LHCN-M2 (cell line): ENCODE data around the gene C1QTNF6. TPM values are rescaled to one million over a fixed set of nuclear protein-coding genes. Genes with fewer than 3 reads are reported as not detected.

ENCODE experiments used
- DNase-seq: peaks from one replicate; pipeline ENCODE4 v3.0.0-alpha.2; 2012; ENCODE audit warnings: low read depth
- total RNA-seq: library from RNA; depleted of rRNA; stranded (reverse); fragments of >200 nt; gene quantifications from 2 replicates; pipeline ENCODE4 v1.2.3, GENCODE V29; 2014

Gene C1QTNF6
- total RNA-seq, 1 experiment from 2014 or later, result 3.2 TPM

DNA sequence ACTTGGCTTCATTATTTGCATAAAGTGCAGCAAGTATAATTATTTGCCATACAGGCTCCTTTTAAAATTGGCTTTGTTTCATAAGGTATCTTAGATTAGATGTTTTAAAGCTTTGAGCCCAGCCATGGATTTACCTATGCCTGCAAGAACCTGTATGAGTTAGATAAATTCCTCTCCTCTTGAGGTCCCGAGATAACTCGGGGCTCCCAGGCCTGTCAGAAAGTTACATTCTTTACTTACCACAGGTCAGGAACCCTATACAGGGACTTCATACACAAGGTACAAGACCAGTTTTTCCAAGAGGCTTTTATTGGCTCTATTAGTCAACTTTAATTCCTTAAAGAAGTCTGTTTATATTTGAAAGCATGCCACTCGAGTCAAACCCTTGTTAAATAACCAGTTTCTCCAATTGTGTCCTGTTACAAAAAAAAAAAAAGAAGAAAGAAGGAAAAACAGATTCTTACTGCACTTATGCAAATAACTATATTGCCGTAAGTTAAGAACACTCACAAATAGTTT lies 2.3 kb upstream of the C1QTNF6 start:
- no peak for DNase-seq

DNA sequence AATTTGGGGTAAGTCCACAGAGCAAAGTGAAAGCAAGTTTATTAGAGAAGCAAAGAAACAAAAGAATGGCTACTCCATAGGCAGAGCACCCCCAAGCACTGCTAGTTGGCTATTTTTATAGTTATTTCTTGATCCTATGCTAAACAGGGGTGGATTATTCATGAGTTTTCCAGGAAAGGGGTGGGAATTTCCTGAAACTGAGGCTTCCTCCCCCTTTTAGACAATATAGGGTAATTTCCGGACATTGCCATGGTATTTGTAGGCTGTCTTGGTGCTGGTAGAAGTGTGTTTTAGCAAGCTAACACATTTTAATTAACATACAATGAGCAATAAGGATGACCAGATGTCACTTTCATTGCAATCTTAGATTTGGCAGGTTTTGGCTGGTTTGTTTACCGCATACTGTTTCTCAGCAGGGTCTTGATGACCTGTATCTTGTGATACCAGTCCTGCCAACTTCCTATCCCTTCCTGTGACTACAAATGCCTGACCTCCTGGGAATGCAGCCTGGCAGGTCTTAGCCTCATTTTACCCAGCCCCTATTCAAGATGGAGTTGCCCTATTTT lies 937 bp upstream of the C1QTNF6 start:
- no peak for DNase-seq

- DNase-seq, result peak; percentile 32
Measured at GRCh38 chr22:37187552-37187890, 526 bp downstream of the C1QTNF6 start.

- no peak for DNase-seq
Measured at GRCh38 chr22:37186997-37187522, 987 bp downstream of the C1QTNF6 start.

DNA sequence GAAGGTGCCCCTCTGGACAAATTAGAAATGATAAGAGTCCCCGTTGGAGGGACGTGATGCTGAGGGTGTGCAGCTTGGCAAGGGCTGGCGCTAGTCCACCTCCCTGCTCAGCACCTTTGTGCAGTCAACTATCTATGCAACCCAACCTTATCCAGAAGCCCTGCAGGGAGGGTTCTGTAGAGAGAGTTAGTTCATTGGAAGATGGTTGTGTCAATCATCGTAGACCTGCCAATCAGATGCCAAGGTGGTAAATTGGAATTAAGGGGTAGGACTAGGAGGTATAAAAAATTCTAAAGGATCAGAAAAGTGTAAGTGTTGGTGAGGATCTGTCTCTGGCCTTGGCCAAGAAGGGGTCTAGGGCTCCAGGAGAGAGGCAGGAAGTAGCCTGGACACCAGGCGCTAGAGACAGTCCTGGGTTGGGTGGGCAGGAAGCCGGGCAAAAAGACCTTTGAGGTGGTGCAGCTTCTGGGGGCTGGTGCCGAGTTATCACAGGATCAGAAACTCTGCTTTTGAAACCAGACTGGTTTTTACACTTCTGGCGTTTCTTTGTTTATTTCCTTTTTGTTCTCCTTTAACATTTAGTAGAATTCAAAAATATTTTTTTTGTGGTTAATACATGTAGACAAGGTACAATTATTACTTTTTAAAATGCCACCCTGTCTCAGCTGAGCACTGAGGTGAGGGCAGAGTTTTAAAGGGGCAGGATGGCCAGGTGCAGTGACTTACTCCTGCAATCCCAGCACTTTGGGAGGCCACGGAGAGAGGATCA lies 1.6 kb downstream of the C1QTNF6 start:
- DNase-seq, result peak; percentile 72

- no peak for DNase-seq
Measured at GRCh38 chr22:37185646-37186227, 2.3 kb downstream of the C1QTNF6 start.

DNA sequence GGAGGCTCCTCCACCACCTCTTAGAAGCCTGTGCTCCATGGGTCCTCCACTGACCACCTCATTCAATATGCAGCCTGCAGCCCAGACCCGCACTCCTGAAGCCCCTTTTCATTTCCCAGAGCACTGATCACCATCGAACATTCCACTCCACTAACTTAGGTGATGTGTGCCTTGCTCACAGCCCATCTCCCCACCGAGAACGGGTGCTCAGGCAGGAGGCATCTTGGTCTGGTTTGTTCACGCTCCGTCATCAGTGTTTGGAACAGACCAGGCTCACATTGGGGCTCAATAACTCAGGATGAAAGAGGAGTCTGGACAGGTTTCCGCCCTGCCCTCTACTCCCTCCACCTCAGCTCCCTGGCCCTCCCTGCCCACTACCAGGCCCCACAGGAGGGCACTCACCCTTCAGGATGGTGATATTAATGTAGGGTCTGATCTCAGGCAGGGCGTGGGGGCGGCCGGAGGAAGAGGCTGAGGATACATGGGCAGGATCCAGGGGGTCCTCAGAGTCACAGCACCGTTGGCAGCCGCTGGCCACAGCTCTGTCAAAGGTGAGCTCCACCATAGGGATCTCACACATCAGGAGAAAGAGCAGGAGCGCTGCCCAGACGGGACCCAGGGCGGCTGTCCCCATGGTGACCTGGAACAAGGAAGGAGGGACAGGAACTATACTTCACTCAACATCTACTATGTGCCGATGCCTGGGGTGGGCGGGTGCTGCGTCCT lies 3.1 kb downstream of the C1QTNF6 start:
- DNase-seq, result no peak

DNA sequence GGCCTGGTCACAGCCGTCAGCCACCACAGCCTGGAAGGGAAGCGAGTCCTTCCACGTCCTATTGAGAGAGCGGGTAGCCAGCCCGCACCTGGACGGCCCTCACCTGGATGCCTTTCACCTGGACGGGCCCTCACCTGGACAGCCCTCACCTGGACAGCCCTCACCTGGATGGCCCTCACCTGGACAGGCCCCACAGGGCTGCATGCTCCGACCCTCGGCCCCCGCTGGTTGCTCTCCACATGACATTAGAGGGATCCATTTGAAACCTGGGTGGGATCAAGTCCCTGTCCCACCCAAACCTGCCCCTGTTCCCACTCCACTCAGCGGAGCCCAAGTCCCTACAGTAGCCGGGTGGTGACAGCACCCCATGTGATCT lies 3.7 kb downstream of the C1QTNF6 start:
- no peak for DNase-seq

DNA sequence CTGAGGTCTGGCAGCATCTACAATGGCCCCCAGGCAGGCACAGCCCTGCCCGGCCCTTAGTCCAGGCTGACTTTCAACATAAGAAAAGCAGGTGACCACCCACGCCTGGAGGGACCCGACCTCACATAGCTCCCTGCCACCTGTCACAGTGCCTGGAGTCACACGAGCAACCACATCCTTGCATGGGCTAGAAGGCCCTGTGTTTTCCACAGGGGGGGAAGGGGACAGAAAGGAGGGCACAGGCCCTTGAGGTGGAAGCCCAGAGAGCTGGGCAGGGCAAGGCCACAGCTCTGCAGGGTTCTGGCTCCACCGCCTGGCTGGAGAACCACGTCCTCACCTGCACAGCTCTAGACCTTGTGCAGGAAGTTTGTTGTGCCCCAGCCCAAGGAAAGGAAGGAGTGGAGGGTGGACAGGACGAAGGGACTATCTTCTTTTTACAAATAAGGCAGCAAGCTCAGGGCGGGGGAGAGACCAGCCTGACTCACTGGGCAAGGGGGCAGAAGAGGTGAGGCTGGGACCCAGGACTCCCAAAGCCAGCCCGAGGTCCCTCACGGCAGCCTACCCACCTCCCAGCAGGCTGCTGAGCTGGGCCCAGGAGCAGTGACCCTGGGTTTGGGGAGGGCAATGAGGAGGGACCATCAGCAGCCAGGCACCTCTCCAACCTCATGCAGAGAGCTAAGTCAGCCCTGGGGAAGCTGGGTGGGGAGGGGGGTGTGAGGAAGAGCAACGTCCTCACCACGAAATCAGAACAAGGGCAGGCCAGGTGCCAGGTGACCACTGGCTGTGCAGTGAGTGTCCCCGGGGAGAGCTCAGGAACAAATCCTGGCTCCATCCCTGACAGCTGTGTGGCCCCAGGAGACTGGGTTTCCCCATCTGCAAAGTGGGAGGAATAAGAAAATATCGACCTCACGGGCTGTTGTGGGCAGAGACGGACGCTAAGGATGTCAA lies 4.3 kb downstream of the C1QTNF6 start:
- no peak for DNase-seq

- no peak for DNase-seq
Measured at GRCh38 chr22:37182949-37183245, 5.2 kb downstream of the C1QTNF6 start.

DNA sequence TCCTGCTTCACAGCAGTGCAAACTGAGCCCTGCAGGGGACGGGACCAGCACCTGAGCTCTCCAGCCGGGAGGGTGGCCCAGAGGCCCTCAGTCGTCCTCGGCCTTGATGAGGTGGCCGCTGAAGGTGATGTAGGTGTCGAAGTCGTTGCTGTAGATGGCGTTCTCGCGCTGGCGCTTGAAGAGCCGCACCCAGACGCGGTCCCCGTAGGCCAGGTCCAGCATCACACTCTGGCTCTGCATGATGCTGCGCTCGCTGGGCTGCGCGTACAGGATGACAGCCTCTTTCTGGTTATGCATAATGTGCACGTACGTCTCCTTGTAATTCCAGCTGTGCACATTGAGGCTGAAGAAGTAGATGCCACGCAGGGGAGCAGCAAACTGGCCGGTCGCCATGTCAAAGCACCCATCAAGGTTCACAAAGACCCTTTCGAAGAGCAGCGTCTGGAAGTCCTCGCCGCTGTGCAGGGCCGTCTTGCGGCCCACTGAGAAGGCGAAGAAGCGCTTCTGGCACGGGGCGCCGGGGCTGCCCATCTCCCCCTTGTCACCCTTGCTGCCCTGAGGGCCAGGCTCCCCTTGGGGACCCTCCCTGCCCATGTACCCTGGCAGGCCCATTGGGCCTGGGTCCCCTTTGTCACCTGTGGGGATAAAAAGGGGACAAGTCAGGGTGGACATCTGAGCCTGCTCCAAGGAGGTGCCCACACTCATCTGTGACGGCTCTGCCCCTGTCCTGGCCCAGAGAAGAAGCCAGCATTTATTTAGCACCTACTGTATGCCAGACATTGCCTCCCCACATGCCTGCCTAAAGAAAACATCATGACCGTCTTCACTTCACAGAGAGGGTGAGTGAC lies 5.7 kb downstream of the C1QTNF6 start:
- no peak for DNase-seq

GRCh38 chr22:37181681-37182080 lies 6.4 kb downstream of the C1QTNF6 start:
- DNase-seq, result no peak

DNA sequence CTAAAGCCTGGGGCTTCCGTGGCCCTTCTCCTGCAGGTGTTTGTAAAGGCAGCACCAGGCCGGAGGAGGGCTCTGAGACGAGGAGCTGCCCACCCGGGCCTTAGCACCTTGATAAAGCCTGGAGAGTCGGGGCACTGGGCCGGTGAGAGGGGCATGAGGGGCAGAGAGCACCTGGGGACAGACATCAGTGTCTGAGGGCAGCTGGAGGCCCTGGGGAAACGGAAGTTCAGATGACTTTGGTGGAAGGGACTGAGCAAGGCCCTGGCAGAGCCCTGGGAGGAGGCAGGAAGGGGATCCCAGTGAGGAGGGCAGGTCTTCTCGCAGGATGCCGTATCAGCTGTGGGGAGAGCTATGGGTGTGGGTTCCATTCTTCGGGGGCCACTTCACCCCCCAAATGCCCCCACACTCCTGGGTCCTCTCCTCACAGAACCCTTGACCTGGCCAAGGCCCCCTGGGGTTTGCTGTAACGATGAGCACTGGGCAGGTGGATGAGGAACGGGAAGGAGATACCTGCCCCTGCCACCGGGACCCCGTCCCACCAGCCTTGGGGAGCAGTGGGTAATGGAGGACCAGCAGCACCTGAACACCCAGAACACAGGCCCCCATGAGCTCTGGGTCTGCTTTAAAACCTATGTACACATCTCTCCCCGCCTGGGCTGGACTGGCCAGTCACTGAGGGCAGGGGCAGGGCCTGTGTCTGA lies 7.4 kb downstream of the C1QTNF6 start:
- DNase-seq, result no peak

DNA sequence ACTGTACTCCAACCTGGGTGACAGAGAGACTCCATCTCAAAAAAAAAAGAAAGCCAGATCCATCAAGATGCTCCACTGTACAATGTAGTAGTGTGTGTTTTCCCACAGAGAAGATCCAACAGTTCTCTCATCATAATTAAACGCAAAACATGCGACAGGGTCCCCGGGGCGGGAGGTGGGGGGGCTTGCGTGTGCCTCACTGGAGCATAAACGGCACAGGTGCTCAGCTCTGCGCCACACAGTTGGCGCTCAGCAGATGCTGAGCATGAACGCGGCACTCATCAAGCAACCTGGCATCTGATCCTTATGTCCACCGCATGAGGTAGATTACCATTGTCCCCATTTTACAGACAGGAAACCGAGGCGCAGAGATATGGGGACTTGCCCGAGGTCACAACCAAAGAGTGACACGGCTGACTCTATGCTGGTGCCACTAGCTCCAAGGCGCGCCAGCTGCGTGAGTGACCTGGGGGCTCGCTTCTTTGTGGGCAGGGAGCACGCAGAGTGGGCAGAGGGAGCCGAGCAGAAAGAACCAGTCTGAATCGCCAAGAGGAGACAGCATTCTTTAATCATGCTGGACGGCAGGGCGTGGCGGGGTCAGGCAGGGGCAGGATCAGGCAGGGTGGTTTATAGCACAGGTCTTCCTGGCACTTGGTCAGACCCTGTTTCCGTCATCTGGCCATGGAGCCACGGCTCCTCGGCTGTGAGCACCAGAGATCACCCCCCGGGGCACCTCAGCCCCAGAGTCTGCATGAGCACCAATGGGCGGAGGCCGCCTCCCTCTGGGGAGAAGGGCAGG lies 8.2 kb downstream of the C1QTNF6 start:
- no peak for DNase-seq

DNA sequence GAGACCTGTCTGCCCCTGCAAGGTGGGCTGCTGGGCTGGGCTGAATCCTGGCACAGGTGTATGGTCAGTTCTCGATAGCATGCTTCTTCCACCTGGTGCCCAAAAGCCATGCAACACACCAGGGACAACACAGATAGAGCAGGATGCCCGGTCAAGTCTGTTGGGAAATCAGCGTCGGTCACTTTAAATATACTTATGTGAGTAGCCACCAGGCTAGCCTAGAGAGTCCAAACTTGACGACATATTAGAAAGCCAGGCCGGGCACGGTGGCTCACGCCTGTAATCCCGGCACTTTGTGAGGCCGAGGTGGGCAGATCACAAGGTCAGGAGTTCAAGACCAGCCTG lies 8.9 kb downstream of the C1QTNF6 start:
- DNase-seq, result no peak

- no peak for DNase-seq
Measured at GRCh38 chr22:37178350-37179125, 9.5 kb downstream of the C1QTNF6 start.

- no peak for DNase-seq
Measured at GRCh38 chr22:37177755-37178154, 10.3 kb downstream of the C1QTNF6 start.

- DNase-seq, result no peak
Measured at GRCh38 chr22:37177221-37177620, 10.8 kb downstream of the C1QTNF6 start.
